HG02623 (cell line): ENCODE results near the gene CARD19.
A peak's percentile ranks its signal among the peaks of the same experiment; 100 is the strongest.

ENCODE experiments used
- ATAC-seq: cut with Tn5 transposase; IDR thresholded peaks from one replicate; pipeline ENCODE4 v1.9.1; 2021; ENCODE audit warnings: moderate library complexity; ENCODE audit not compliant: unreplicated experiment

CARD19 gene

GRCh38 chr9:93149361-93149760 is 53.3 kb downstream of the CARD19 start:
- ATAC-seq: no peak

- ATAC-seq: no peak
These were observed 55.2 kb downstream of the CARD19 start for GRCh38 chr9:93151097-93151784.

DNA sequence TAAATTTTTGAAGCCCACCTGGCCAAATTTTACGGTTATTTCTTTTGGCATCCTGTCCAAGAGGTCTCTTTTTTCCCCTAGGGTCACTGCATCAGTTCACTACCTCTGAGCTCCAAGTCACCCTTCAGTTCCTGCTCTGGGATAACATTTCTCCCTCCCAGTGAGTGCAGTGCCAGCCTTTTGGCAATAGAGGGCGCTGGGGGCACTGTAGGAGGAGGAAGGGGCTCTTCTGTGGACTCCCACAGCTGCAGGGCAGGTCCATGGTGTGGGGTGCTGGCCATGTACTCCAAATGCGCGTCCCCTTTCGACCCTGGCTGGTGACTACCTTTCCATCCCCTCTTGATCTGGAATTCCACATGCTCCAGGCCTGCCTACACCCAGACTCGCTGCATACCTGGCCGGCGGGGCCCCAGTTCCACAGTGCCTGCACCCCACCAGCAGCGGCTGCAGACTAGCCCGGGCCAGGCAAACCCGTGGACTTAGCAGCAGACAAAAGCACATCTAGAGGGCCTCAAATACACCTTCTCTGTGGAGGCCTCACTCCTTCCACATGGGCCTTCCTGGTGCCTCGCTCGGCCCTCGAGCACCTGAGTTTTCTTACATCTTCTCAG is 58.4 kb downstream of the CARD19 start:
- ATAC-seq: no peak

GRCh38 chr9:93155716-93156474 is 59.9 kb downstream of the CARD19 start:
- ATAC-seq: no peak

DNA sequence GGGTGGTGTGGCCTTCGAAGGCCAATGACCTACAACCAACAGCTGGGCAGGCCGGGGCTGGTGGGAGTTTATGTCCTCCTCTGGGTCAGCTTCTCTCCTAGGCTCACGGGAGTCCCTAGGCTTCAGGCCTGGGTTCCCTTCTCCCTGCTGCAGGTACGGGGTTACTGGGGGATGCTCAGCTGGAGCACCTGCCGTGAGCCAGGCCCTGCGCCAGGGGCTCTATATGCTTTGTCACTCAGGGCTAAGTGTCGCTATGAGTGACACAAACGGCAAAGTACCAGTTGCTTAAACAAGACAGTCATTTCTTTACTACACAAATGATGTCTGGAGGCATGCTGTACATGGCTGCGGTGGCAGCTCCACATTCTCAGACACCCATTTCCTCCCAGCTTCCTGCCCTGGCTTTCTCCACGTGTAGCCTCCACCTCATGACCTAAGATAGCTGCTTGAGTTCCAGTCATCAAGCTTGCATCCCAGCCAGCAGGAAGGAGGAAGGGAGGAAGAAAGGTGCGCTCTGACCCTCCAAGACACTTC is 60.5 kb downstream of the CARD19 start:
- no peak for ATAC-seq

DNA sequence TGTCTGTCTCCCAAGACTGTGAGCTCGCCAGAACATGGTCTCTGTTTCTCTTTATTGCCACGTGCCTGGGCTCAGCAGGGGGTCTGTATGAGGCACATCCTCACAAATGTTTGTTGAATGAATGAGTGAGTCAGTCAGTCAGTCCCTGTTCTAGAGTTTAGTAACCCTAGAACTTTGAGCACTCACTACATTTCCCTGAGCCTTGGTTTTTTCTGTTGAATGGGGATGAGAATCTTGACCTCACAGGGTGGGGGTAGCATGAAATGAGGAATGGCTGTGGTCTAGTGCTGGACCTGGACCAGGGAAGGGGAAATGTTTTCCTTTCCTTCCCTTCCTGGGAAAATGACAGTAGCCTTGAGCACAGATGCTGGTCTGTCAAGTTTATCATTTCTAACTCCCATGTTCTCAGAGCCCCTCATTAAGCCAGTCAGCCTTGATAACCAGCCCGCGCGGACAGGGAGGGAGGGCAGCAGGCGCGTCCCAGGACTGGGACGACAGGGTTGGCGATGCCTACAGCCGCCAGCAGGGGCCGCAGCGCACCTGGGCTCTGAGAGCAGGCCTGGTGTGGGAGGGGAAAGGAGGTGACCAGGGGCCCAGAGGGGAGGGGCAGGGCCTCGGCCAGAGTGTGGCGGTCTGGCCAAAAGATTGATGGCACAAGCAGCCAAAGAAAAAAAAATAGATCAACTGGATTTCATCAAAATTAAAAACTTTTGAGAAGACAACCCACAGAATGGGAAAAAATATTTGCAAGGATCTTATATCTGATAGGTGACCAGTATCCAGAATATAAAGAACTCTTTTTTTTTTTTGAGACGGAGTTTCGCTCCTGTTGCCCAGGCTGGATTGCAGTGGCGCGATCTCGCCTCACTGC is 63.8 kb downstream of the CARD19 start:
- peak; percentile 76 for ATAC-seq

GRCh38 chr9:93161786-93162562 is 66.0 kb downstream of the CARD19 start:
- no peak for ATAC-seq
